Bronchial epithelial cell (primary cell): ENCODE measurements around the gene CYP21A2. TPM values are rescaled to one million over a fixed set of nuclear protein-coding genes. Genes with fewer than 3 reads are reported as not detected.
"Not testable (repeated sequence)": the region's sequence is repeated elsewhere in the genome, so short reads cannot be mapped to it uniquely, and the experiment has no call there.

ENCODE experiments used
- DNase-seq: peaks from one replicate; pipeline ENCODE4 v3.0.0-alpha.2; 2010; ENCODE audit warnings: low read depth
- FAIRE-seq: peaks from 2 replicates; lab custom pipeline; 2011; peaks lifted over from hg19 to GRCh38; lab: Jason Lieb, UNC
- H3K27me3 ChIP-seq: 2 replicates; pipeline ENCODE4 v1.5.1; 2011; ENCODE audit warnings: low read length; ENCODE audit not compliant: control insufficient read depth, insufficient read depth
- H3K36me3 ChIP-seq: 2 replicates; pipeline ENCODE4 v1.5.1; 2011; ENCODE audit warnings: low read length; ENCODE audit not compliant: control insufficient read depth, insufficient read depth
- H3K4me3 ChIP-seq: 2 replicates; pipeline ENCODE4 v1.5.1; 2011; ENCODE audit warnings: mild to moderate bottlenecking, low read depth, low read length, control low read depth
- total RNA-seq: library from RNA; depleted of rRNA; stranded (reverse); fragments of >200 nt; gene quantifications from 2 replicates; pipeline ENCODE4 v1.2.1, GENCODE V29; 2014

CYP21A2 gene
- total RNA-seq, 1 donor from 2014 or later: not detected

GRCh38 chr6:32009537-32009936 is 28.7 kb upstream of the CYP21A2 start:
- not testable (repeated sequence) for H3K36me3 ChIP-seq, DNase-seq, H3K27me3 ChIP-seq, H3K4me3 ChIP-seq, FAIRE-seq

DNA sequence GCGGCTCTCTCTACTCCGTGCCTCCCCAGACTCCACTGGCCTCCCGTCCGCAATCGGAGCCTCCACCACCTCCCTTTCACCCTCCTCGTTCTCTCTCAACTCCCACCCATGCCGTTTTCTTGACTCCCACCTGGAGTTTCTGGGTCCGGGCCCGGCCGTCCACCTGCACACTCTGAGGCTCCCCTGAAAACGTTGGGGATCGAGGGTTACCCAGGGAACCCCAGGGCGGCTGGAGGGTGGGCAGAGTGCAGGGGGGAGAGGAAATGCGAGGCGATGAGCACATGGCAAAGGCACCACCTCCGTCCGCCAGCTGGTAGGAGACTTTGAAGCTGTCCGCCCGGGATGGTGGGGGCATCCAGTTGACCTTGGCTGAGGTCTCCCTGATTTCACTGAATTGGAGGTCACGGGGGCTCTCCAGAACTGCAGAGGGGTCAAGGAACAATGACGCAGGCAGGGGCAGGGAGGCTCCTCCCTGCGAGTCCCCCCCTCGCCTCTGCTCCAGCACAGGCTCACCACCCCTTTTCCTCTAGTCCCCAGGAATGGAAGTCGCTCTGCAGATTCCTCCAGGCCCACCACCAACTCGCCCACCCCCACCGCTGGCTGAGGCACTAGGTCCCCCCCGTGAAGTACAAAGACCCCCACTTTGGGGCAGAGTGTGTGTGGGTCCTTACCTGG is 27.2 kb upstream of the CYP21A2 start:
- not testable (repeated sequence) for FAIRE-seq, H3K27me3 ChIP-seq, H3K4me3 ChIP-seq, DNase-seq, H3K36me3 ChIP-seq

DNA sequence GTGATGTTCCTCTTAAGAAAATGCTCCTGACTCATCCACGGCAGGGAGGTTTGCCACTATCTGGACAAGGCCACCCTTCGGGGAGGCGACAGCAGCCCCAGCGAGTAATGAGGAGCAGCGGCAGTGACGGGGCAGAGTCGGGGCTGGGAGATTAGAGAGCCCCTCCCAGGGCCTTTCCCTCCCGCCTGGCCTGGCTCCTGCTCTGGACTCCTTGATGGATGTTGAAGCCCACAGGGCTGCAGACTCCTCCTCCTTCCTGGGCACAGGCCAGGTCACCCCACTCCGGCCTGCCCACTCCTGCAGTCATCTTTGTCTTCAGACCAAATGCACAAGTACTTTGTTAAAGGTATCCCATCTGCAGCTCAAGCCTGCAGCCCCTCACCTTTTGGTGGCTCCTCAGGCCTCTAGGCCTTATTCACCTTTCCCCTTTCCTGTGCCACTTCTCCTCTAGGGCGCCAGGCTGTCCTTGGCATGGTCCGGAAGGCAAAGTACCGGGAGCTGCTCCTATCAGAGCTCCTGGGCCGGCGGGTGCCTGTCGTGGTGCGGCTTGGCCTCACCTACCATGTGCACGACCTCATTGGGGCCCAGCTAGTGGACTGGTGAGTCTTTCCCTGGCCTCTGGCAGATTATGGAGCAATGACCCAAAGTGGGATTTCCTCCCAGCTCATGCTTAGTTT is 25.1 kb upstream of the CYP21A2 start:
- not testable (repeated sequence) for FAIRE-seq, DNase-seq, H3K36me3 ChIP-seq, H3K4me3 ChIP-seq, H3K27me3 ChIP-seq

DNA sequence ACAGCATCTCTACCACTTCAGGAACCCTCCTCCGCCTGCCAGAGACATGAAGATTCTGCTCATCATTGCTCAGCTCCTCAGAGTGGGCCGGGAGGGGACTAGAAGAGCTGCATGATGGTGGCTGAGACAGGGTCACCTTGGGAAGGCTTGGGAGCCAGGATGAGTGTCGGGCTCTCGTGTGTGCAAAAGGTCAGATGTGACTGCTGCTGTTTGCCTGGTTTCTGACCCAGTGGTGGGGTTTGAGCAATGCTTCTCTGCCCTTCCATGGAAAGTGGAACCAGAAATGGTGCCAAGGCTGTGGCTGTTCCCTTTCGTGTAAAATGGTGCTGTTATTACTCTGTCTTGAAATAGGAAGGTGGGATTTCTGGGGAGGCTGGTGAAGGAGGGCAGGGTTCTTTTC is 24.5 kb upstream of the CYP21A2 start:
- DNase-seq, FAIRE-seq, H3K4me3 ChIP-seq, H3K36me3 ChIP-seq, H3K27me3 ChIP-seq: not testable (repeated sequence)

DNA sequence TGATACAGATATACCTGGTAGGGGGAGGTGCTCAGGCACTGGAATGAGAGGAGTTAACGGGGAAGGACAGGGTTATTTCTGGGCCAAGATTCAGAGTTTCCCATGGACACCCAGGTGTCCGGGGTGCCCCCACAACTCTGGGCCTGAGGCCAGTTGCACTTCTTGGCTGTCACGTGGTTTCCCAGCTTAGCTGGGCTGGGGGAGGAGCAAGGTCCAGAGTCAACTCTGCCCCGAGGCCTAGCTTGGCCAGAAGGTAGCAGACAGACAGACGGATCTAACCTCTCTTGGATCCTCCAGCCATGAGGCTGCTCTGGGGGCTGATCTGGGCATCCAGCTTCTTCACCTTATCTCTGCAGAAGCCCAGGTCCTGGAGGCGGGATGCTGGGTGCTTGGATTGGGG is 23.7 kb upstream of the CYP21A2 start, which contains the start of gene C4B:
Gene C4B, plus strand, starts transcription at position 249 of the 400 bp plus-strand sequence. Its CDS starts 51 bp downstream, at position 300.
- DNase-seq, H3K27me3 ChIP-seq, H3K4me3 ChIP-seq, FAIRE-seq, H3K36me3 ChIP-seq: not testable (repeated sequence)

DNA sequence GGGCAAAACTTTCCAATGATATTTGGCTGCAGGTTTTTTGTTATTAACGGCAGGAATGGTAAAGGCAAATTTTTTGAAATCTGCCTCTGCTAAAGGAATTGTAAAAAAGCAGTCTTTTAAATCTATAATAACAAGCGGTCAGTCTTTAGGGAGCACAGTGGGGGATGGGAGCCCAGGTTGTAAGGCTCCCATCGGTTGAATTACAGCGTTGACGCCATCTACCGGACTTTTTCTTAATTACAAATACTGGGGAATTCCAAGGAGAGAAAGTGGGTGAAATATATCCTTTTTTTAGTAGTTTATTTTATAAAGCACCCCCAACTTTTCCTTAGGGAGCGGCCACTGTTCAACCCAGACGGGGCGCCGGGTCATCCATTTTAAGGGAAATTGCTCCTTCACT is 16.1 kb upstream of the CYP21A2 start:
- not testable (repeated sequence) for DNase-seq, H3K4me3 ChIP-seq, H3K36me3 ChIP-seq, FAIRE-seq, H3K27me3 ChIP-seq

- not testable (repeated sequence) for H3K4me3 ChIP-seq, H3K27me3 ChIP-seq, H3K36me3 ChIP-seq, DNase-seq, FAIRE-seq
These were observed 9.6 kb upstream of the CYP21A2 start for GRCh38 chr6:32028631-32029030.

- not testable (repeated sequence) for H3K4me3 ChIP-seq, FAIRE-seq, H3K27me3 ChIP-seq, DNase-seq, H3K36me3 ChIP-seq
These were observed 8.7 kb upstream of the CYP21A2 start for GRCh38 chr6:32029553-32029952.

DNA sequence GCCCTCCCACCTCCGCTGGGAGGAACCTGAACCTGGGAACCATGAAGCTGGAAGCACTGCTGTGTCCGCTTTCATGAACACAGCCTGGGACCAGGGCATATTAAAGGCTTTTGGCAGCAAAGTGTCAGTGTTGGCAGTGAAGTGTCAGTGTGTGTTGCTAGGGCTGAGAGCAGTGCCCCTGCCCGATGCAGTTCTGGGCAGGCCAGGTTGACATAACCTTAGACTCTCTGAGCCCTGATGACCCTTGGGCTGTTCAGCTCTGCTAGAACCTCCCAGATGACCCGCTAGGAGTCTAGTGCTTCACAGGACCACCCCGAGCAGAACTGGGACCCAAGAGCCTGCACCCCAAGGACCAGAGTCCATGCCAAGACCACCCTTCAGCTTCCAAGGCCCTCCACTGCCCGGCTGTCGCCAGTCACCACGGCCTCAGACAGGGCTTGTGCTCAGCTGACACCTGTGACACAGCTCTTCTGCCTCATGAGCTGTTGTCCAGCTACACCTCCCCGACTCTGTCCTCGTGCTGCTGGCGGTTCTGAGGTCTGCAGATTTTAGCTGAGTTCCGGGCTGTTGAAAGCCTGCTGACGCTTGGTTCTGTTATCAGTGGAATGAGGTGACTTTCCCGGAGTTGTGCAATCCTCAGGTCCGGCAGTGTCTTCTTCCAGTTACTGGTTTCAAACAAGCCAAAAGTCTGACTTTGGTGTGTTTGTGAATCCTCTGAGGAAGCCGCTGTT is 2.8 kb upstream of the CYP21A2 start:
- H3K27me3 ChIP-seq, H3K4me3 ChIP-seq, DNase-seq, FAIRE-seq, H3K36me3 ChIP-seq: not testable (repeated sequence)

DNA sequence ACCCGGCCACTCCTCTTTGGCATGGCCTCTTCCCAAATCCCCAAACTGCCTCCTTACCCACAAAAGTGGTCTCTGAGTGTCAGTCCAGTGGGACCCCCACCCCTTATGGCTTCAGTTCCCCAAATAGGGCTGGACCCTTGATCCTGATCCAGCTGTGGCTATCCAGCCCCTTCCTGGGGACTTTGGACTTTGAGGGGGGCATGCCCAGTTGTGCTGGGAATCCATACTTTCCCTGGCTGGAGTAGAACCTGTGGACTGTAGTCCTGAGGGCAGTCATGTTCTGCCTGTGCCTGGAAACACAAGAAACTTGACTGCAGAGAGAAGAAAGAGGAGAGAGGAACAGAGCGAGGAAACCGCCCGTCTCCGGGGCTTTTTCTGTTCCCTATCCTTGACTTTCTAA is 1.1 kb upstream of the CYP21A2 start:
- H3K36me3 ChIP-seq, DNase-seq, H3K27me3 ChIP-seq, H3K4me3 ChIP-seq, FAIRE-seq: not testable (repeated sequence)

GRCh38 chr6:32038878-32039277 is 663 bp downstream of the CYP21A2 start:
- not testable (repeated sequence) for H3K4me3 ChIP-seq, FAIRE-seq, DNase-seq, H3K27me3 ChIP-seq, H3K36me3 ChIP-seq

DNA sequence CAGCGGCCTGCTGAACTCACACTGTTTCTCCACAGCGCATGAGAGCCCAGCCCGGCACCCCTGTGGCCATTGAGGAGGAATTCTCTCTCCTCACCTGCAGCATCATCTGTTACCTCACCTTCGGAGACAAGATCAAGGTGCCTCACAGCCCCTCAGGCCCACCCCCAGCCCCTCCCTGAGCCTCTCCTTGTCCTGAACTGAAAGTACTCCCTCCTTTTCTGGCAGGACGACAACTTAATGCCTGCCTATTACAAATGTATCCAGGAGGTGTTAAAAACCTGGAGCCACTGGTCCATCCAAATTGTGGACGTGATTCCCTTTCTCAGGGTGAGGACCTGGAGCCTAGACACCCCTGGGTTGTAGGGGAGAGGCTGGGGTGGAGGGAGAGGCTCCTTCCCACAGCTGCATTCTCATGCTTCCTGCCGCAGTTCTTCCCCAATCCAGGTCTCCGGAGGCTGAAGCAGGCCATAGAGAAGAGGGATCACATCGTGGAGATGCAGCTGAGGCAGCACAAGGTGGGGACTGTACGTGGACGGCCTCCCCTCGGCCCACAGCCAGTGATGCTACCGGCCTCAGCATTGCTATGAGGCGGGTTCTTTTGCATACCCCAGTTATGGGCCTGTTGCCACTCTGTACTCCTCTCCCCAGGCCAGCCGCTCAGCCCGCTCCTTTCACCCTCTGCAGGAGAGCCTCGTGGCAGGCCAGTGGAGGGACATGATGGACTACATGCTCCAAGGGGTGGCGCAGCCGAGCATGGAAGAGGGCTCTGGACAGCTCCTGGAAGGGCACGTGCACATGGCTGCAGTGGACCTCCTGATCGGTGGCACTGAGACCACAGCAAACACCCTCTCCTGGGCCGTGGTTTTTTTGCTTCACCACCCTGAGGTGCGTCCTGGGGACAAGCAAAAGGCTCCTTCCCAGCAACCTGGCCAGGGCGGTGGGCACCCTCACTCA is 1.4 kb downstream of the CYP21A2 start:
- not testable (repeated sequence) for H3K4me3 ChIP-seq, H3K27me3 ChIP-seq, FAIRE-seq, DNase-seq, H3K36me3 ChIP-seq

- not testable (repeated sequence) for H3K27me3 ChIP-seq, FAIRE-seq, DNase-seq, H3K4me3 ChIP-seq, H3K36me3 ChIP-seq
These were observed 2.3 kb downstream of the CYP21A2 start for GRCh38 chr6:32040299-32041049.
